HG03064 (cell line): Measurements from ENCODE around the gene FBXO8.
A peak's percentile ranks its signal among the peaks of the same experiment; 100 is the strongest.
"Not testable (repeated sequence)": the region's sequence is repeated elsewhere in the genome, so short reads cannot be mapped to it uniquely, and the experiment has no call there.

Experiments
- ATAC-seq: cut with Tn5 transposase; IDR thresholded peaks from one replicate; pipeline ENCODE4 v1.9.1; 2021; ENCODE audit warnings: low read depth; ENCODE audit not compliant: unreplicated experiment

The FBXO8 gene, protein sequence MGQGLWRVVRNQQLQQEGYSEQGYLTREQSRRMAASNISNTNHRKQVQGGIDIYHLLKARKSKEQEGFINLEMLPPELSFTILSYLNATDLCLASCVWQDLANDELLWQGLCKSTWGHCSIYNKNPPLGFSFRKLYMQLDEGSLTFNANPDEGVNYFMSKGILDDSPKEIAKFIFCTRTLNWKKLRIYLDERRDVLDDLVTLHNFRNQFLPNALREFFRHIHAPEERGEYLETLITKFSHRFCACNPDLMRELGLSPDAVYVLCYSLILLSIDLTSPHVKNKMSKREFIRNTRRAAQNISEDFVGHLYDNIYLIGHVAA

DNA sequence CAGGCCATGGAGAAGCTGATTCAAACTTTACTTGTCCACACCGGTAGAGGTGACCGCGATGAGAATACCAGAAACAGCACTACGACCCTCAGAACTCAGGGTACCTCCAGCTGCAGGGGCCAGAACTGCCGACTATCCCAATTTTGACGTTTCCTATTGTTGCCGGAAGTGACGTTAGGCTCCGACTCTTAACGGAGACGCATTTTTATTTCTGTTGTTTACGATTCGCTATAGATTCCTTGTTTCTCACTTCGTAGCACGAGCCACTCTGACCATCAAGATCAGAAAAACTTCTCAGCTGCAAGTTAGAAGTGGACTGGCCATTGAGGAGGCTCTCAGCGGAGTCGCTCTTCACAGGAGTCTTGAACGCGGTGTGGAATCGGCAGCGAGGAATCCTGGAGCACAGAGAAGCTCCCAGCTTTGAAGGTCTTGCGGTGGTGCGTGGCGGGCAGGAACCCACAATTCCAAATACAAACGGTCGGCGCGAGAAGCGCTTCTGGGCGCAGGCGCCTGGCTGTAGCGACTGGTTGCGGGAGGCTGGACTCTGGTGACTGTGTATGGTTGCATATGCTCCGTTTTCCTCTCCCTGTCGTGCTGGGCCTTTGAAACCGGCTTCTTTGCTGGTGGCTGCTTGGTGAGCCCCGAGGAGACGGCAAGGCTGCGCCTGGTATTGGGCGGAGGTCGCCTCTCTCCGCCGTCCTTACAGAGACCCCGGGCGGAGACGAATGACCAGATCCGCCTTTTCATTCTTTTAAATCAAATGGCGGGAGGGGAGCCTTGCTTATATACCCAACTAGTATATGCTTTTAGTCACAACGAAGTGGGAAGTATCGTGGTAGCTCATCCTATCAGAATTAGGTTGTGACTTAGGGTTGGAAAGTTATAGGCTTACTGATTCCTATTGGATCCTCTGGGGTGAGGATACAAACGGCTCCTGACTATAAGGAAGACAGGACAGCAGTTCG is at the start of gene FBXO8, which contains the start of gene CEP44:
Gene FBXO8 (minus strand): TSS at position 161 of the 965 bp plus-strand sequence. CDS start 20,575 bp downstream, outside the sequence.
Gene CEP44 (plus strand): TSS at position 405 of the 965 bp plus-strand sequence. CDS start 15,211 bp downstream, outside the sequence.
- ATAC-seq, result peak; percentile 62

DNA sequence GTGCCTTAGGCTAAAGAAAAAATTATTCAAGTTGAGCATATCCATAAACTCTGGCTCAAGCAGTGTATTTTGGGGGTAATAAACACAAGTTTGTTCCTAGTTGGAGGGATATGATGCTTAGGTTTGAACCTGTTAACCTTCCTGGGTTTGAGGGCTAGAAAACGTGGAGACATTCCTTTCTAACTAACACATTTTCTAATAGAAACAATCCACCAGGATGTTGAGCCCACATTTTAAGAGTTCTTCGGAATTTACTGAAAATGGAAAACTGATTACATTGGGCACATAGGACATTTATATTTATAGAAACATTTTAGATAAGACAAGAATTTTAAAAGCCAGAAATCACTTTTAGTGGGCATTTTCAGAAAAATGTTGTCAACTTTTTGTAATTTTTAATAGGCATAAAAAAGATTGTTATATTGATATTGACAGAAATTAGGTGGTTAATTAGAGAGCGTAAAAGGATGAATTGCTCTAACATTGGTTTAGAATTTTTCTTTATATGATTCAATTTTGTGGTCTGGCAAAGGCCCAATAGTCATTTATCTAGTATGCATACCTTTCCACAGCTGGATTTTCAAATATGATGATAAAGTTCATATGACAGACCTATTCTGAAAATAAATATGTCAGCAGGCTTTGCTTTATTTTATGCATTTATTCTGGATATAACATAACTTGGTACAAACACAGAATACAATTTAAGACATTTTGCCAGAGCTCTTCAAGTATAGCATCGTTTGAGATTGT is 49.5 kb upstream of the FBXO8 start:
- ATAC-seq, result no peak

DNA sequence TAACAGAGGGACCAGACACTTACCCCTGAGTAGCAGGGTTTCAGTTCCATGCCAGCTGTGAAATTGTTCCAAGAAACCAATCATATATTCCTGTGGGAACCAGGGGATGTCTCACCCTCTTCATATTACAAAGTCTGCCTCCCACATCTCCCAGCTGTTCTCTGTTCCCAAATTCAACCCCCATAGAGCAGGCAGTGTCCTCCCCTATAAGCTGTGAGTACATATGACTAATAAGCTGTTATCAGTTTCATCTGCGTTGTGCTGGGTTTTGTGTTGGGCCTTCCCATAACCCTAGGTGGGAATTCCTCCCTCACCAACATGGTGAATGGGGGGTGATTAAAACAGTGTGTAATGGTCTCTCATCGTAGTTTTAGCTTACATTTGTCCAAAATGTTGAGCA is 41.3 kb upstream of the FBXO8 start:
- ATAC-seq, result no peak

DNA sequence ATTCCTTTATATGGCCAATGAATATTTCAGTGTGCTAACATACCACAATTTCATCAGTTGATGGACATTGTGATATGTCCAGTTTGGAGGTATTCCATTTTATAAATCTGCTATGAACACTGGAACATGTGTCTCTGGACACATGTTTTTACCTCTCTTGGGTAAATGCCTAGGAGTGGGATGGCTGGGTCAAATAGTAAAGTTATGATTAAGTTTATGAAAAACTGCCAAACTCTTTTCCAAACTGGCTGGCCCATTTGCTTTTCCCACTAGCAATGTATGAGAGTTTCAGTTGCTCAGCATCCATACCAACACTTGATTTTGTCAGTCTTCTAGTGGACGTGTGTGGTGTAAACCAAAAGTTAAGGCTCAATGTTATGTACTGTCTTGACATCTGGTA is 40.8 kb upstream of the FBXO8 start:
- no peak for ATAC-seq

DNA sequence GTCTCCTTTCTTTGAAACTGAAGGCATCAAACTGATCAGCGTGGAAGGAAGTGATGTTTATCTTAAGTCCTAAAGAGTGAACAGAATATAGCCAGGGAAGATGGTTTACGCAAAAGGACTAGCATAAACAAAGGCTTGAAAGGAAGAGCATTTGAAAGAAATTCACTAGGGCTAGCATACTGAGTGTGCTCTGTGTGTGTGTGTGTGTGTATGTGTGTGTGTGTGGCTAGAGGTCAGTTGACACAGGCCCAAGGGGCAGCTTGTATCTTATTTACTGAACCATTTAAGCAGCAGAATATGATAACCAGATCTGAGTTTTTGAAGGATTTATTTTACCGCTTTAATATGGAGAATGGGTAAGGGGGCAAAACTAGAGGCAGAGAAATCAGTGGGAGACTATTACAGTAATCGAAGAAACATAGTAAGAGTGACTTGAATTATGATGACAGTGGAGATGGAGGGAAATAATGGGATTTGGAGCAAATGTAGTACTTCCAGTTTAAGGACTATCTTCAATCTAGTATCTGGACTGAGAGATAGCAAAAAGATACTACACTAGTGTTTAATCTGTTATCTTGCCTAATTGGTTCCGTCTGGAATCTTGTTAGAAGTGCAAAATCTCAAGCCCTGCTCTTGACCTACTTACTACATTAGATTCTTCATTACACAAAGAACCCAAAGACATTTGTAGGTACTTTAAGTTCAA is 37.2 kb upstream of the FBXO8 start:
- ATAC-seq, result no peak

DNA sequence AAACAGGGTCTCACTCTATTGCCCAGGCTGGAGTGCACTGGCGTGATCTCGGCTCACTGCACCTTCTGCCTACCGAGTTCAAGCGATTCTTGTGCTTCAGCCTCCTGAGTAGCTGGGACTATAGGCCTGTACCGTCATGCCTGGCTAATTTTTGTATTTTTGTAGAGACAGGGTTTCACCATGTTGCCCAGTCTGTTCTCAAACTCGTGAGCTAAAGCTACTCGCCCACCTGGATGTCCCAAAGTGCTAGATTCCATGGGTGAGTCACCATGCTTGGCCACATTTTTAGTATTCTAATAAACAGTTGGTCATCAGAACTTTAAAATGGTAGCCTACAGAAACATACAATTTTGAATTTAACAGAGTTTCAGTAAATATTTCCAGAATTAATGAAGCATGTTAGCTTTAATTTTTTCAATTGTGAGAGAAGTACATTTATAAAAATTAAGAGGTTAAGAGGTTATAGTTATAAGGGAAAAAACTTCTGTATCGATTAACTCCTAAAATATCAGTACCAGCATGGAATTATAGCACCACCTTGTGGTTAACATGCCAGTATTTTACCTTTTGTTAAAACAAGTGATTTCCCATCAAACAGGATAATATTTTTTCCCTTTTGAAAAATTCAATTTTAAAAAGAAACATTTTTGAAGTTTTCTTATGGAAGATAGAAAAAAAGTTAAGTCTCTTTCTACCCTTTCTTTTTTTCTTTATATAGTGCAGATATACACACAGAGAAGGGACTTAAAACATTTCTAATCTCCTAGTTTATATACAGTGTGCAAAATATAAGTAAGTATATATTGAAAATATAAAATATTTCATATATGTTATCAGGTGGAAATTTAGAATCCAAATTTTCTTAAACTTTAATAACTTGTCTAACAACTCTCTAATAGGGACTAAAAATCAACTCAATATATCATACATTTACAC is 35.6 kb upstream of the FBXO8 start:
- no peak for ATAC-seq

DNA sequence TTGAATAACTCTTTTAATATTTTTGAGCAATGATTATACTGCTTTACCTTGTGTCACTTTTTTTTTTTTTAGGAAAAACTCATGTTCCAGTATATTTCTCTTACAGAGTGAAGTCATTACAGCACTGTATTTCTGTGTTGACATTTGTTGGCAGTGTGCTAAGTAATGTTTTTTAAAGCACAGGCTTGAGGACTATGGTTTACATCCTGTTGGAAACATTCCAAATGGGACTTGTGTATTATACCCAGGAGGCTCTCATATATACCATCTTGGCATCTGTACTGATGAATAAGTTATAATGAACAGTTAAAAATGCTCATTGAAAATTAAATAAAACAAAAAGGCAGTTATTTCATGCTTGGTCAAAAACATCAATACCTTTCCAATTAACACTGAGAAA is 34.1 kb upstream of the FBXO8 start:
- no peak for ATAC-seq

DNA sequence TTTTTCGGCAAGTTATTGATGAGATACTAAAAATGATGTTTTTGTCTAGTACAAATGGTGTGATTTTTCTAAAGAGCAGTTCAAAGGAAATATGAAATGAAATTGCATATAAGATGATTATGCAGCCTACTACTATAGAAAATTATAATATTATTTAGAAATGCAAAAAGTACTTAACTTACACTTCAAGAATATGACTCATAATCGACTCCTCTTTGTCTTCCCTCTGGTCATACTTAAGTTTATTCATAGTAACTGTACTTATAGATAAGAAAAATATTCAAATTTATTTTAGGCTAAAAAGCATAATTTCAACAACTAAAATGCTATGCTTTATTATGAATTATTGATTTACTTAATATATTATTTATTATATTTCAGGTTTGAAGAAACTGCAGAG is 33.5 kb upstream of the FBXO8 start:
- no peak for ATAC-seq

DNA sequence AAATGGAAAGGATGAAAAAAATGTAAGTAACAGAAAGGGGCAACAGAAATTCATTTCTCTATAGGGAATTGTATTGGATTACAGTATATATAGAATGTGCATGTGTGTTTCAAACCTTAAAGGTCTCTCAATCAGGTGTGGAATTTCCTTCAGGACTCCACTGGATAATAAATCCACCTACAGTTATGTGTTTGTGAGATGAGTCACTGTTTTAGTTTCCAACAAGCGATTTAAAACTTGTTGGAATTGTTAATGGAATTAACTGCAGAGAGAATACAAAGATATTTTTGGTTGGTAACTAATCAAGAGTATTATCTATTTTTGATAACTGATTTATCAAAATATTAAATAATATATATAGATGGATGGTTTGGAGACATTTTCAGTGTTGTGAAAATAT is 33.1 kb upstream of the FBXO8 start:
- no peak for ATAC-seq

DNA sequence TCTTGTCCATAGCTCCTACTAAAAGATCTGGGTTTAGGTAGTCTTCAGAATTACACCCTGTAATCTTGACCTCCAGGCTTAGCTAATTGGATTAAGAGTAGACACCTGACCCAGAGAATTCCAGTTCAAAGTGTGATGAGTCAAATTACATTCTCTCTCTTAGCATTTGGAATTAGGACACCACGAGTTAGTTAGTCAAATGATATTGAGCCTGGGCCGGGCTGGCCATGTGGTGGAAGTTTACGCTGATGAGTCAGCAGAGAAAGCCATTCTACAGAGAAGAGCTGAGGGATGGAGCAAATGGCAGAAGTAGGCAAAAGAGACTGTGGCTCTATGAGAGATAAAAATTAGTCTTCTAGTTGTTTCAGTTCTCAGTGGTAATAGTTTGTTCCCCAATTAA is 31.3 kb upstream of the FBXO8 start:
- ATAC-seq, result no peak

DNA sequence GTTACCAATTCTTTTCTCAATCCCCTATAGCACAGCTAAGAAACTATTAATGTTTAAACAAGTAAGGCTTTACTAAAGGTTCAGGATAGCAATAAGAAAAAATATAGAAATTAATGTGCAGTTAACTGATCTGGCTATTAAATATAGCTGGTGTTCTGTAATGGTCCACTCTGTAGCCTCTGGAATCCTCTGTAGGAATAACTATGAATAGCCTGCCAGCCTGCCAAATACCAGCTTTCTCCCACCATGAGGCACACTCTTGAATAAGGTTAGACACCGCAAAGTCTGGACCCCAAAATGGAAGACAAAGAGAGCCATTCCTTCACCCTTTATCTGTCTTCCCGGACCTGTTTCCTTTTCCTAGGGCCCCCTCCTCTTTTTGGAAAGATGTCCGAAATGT is 30.8 kb upstream of the FBXO8 start:
- ATAC-seq, result no peak

DNA sequence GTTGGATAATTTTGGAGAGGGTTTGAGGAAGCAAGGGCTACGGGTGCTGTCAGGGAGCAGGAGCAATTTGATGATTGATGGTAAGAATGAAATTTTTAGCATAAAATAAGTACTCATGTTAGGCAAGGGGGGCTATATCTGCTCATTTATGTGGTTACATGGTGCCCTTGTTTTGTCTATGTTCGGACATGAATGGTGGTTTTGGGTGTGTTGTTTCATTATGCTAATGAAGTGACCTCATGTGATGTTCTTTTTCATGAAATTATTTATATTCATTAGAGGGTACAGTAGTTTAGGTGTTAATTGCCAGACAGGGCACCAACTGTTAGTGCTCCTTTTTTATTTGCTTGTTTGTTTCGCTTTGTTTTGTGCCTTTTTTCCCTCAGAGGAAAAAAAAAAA is 29.5 kb upstream of the FBXO8 start:
- no peak for ATAC-seq

DNA sequence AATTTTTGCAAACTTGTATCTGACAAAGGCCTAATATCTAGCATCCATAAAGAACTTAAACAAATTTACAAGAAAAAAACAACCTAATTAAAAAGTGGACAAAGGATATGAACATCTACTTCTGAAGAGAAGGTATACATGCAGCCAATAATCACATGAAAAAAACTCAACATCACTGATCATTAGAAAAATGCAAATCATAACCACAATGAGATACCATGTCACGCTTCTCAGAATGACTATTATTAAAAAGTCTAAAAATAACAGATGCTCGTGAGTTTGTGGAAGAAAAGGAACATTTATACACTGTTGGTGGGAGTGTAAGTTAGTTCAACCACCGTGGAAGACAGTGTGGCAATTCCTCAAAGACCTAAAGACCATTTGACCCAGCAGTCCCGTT is 24.2 kb upstream of the FBXO8 start:
- no peak for ATAC-seq

DNA sequence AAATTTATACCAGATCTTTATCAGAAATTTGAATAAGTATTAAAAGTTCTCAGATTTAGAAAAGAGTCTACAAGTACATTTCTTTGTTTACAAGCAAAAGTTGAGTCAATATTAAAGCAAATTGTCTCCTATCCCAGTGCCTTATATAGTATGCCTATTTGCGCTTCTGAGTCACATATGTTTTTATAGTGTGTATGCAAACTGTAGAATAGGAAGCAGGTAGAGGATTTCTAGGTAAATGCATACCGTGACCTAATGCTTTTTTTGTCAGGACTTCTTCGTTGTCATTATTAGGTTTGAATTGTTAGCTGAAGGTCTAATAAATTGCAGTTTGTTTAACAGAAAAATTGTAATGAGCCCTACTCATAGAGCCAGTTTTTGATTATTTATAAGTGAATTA is 22.5 kb upstream of the FBXO8 start:
- no peak for ATAC-seq

DNA sequence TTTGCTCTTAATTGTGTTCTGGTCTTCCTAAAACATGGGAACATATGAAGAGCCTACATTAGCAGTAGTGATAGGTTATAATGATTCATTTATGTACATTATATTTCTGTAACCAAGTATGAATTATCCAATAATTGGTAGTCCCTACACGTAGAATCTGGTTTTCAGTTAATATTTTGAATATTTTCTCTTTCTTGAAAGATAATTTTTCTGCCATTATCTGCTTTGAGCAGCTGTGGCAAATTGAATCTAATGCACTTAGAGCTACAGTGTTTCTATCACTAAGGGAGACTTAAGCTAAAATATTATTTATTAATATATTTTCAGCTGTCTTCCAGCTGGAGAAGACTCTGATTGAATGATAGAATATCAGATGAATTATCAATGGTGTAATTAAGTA is 21.2 kb upstream of the FBXO8 start:
- ATAC-seq, result no peak

DNA sequence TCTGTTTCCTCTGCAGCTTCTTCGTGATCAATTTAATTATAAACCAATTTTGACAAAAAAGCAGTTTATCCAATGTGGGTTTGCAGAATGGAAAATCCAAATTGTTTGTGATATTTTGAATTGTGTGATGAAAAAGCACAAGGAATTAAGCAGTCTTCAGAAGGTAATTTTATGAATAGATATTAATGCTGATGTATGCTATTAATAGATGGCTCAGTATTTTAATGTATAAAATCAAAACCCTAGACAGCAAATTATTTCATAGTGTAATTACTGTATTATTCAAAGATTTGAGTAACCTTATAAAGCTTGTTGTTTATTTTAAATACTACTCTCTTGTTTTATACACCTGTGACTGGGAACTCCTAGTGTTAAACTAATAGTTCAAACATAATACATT is 20.2 kb upstream of the FBXO8 start:
- ATAC-seq, result no peak

DNA sequence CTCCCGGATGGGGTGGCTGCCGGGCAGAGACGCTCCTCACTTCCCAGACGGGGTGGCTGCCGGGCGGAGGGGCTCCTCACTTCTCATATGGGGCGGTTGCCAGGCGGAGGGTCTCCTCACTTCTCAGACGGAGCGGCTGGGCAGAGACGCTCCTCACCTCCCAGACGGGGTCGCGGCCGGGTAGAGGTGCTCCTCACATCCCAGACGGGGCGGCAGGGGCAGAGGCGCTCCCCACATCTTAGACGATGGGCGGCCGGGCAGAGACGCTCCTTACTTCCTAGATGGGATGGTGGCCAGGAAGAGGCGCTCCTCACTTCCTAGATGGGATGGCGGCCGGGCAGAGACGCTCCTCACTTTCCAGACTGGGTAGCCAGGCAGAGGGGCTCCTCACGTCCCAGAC is 11.7 kb upstream of the FBXO8 start:
- ATAC-seq, result not testable (repeated sequence)

DNA sequence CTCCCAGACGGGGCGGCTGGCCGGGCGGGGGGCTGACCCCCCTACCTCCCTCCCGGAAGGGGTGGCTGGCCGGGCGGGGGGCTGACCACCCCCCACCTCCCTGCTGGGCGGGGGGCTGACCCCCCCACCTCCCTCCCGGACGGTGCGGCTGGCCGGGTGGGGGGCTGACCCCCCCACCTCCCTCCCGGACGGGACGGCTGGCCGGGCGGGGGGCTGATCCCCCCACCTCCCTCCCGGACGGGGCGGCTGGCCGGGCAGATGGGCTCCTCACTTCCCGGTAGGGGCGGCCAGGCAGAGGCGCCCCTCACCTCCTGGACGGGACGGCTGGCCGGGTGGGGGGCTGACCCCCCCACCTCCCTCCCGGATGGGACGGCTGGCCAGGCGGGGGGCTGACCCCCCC is 11.2 kb upstream of the FBXO8 start:
- not testable (repeated sequence) for ATAC-seq

DNA sequence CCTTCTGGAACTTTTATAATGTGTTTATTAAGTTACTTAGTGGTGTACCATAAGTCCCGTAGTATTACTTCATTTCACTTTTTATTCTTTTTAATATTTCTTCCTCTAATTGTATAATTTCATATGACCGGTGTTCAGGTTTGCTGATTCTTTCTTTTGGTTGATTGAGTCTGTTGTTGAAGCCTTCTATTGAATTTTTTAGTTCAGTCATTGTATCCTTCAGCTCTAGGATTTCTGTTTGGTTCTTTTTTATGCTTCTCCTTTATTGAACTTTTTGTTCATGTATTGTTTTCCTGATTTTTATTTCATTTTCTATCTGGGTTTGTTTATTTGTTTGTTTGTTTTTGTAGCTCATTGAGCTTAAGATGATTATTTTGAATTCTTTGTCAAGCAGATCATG is 9.0 kb upstream of the FBXO8 start:
- no peak for ATAC-seq
